Measurements from ENCODE around the gene PEX5L.

Gene PEX5L

DNA sequence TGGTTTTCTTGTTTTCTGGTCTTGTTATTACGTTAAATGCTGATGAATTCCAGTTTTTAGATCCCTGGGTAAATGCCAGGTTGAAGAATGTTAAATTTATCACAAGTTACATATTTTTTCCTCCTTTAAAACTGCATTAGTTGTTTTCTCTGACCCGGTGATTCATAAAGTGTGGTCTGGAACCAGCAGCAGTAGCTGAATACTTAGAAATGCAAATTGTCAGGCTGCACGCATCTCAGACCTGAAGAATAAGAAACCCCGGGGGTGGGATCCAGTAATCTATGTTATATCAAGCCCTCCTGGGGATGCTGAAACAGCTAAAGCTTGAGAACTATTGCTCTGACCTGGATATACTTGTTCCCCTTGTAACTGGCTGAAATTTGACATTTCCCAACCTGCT, 69.1 kb downstream of the PEX5L start:
- no peak overlapping the region for H2AK5ac ChIP-seq (ENCODE audit: low read length)
- no peak overlapping the region for H3K9ac ChIP-seq (ENCODE audit: low read length)
- H3K27ac ChIP-seq (ENCODE audit: low read depth, low read length), result no peak overlapping the region
- H3K79me2 ChIP-seq (ENCODE audit: control insufficient read depth, insufficient read depth, low read length, poor library complexity), result no peaks in the 10 kb centered on the region
- H3K4ac ChIP-seq (ENCODE audit: low read depth, low read length), result no peak overlapping the region
- no peak overlapping the region for H3K23ac ChIP-seq (ENCODE audit: low read length)
- H2AFZ ChIP-seq (ENCODE audit: insufficient read depth, low read length, poor library complexity), result no peak overlapping the region
- H3K4me2 ChIP-seq (ENCODE audit: low read length), result no peak overlapping the region
- no peaks in the 10 kb centered on the region for H3K9me3 ChIP-seq (ENCODE audit: insufficient read depth, low read depth, low read length)
- H2BK12ac ChIP-seq (ENCODE audit: low read length), result no peak overlapping the region
- no peak for DNase-seq
- no CpG with 5 or more reads among the region's 4 CpGs for WGBS (ENCODE audit: extremely low coverage, insufficient coverage, insufficient read length)
- no peak overlapping the region for H2BK120ac ChIP-seq (ENCODE audit: insufficient read depth, low read length, poor library complexity)
- H3K14ac ChIP-seq (ENCODE audit: low read length), result no peak overlapping the region
- no peaks in the 10 kb centered on the region for H3K27me3 ChIP-seq (ENCODE audit: insufficient read depth, low read length)
- H3K4me3 ChIP-seq (ENCODE audit: low read depth, low read length), result no peak overlapping the region
- H3K18ac ChIP-seq (ENCODE audit: low read length), result no peak overlapping the region
- no peak overlapping the region for H4K8ac ChIP-seq (ENCODE audit: low read depth, low read length)
- no peaks in the 10 kb centered on the region for H3K4me1 ChIP-seq (ENCODE audit: control insufficient read depth in 1 of 2, insufficient read depth in 2 of 2, low read length in 2 of 2)
- H3K36me3 ChIP-seq (ENCODE audit: control insufficient read depth in 1 of 2, insufficient read depth in 2 of 2, low read length in 2 of 2), result no peaks in the 10 kb centered on the region
- H2BK5ac ChIP-seq (ENCODE audit: low read depth, low read length, poor library complexity), result no peak overlapping the region
- no peaks in the 10 kb centered on the region for H3K79me1 ChIP-seq (ENCODE audit: low read length)
- H4K91ac ChIP-seq (ENCODE audit: low read depth, low read length), result no peak overlapping the region
- H4K12ac ChIP-seq (ENCODE audit: low read depth, low read length), result no peak overlapping the region

DNA sequence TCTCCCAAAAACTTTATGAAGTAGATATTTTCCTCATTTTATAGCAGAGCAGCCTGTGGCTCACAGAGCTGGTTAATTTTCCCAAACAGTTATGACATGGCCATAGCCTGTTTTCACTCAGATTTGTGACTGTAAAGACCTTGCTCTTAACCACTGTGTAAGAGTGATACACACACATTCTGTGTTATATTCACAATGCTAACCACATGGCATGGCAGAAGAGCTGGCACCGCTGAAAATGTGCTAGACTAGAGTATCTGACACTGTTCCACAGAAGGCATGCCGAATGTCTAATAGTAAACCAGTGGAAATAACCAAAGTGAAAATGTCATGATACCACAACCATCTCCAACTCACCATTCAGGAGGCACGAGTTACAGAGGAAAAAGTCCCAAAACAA, 71.8 kb downstream of the PEX5L start:
- WGBS (ENCODE audit: extremely low coverage, insufficient coverage, insufficient read length), result no CpG with 5 or more reads among the region's 3 CpGs
- Histone ChIP-seq H3K14ac (ENCODE audit: low read length) (no peak overlapping the region), H3K9me3 (ENCODE audit: insufficient read depth, low read depth, low read length) (no peaks in the 10 kb centered on the region), H3K27ac (ENCODE audit: low read depth, low read length) (no peak overlapping the region), H2BK12ac (ENCODE audit: low read length) (no peak overlapping the region), H2AK5ac (ENCODE audit: low read length) (no peak overlapping the region), H2BK5ac (ENCODE audit: low read depth, low read length, poor library complexity) (no peak overlapping the region), H3K4me2 (ENCODE audit: low read length) (no peak overlapping the region), H2AFZ (ENCODE audit: insufficient read depth, low read length, poor library complexity) (no peak overlapping the region), H4K12ac (ENCODE audit: low read depth, low read length) (no peak overlapping the region), H3K79me2 (ENCODE audit: control insufficient read depth, insufficient read depth, low read length, poor library complexity) (no peaks in the 10 kb centered on the region), H3K23ac (ENCODE audit: low read length) (no peak overlapping the region), H3K18ac (ENCODE audit: low read length) (no peak overlapping the region), H3K79me1 (ENCODE audit: low read length) (no peaks in the 10 kb centered on the region), H3K36me3 (ENCODE audit: control insufficient read depth in 1 of 2, insufficient read depth in 2 of 2, low read length in 2 of 2) (no peaks in the 10 kb centered on the region), H3K4me3 (ENCODE audit: low read depth, low read length) (no peak overlapping the region), H4K8ac (ENCODE audit: low read depth, low read length) (no peak overlapping the region), H3K4me1 (ENCODE audit: control insufficient read depth in 1 of 2, insufficient read depth in 2 of 2, low read length in 2 of 2) (no peaks in the 10 kb centered on the region), H4K91ac (ENCODE audit: low read depth, low read length) (no peak overlapping the region), H3K4ac (ENCODE audit: low read depth, low read length) (no peak overlapping the region), H3K9ac (ENCODE audit: low read length) (no peak overlapping the region), H2BK120ac (ENCODE audit: insufficient read depth, low read length, poor library complexity) (no peak overlapping the region), H3K27me3 (ENCODE audit: insufficient read depth, low read length) (no peaks in the 10 kb centered on the region)
- DNase-seq, result no peak

DNA sequence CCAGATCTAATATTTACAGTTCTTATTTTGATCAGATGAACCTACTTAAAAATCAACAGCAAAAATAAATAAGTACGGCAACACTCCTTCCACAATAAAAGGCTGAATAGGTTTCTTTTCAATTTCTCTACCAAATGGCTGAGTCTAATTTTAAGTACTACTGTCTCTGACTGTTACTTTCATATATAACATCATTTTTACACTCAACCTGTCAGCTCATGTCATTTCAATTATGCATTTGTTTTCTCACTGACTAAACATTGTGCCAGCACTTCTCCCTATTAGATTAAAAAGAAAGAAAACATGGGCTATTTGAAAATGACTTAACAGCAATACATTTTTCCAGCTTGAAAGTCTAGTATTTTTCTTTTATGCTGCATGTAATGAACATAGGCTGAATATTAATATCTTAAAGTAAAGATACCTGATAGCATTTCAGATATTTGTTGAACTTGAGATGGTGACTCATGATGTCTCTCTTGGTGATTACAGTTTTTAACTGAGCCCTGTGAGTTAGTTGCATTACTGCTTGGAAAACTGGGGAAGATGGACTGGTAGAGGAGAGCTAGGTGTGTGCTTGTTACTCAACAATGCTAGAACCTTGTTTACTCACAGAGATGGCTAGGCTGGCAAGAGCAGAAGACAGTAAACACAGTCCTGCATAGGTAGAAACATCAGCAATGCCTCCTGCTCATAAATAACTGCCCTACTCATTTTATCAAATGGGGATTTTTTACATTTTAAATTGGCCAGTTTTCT, 73.9 kb downstream of the PEX5L start:
- Histone ChIP-seq H3K79me1 (ENCODE audit: low read length) (no peaks in the 10 kb centered on the region), H3K23ac (ENCODE audit: low read length) (no peak overlapping the region)

DNA sequence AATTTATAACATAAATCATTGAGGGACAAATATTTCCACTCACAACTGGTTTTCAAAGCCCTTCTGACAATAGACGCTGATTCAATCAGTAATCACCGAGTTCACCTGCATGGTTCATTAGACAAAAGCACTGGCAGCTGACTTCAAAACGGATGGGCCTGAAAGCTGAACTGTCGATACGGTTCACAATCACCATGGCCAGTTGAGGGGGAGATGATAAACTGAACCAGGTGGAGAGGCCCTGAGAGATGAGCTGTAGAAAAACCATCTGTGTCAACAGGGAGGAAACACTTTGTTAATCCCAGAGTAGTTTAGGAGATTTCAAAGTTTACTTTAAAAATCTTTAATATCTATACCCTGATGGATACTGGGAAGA, 75.0 kb downstream of the PEX5L start:
- Histone ChIP-seq H3K14ac (ENCODE audit: low read length) (no peak overlapping the region), H3K4me1 (ENCODE audit: control insufficient read depth in 1 of 2, insufficient read depth in 2 of 2, low read length in 2 of 2) (no peaks in the 10 kb centered on the region), H3K4me2 (ENCODE audit: low read length) (no peak overlapping the region), H3K23ac (ENCODE audit: low read length) (no peak overlapping the region), H3K27me3 (ENCODE audit: insufficient read depth, low read length) (no peaks in the 10 kb centered on the region), H2AK5ac (ENCODE audit: low read length) (no peak overlapping the region), H3K27ac (ENCODE audit: low read depth, low read length) (no peak overlapping the region), H3K9me3 (ENCODE audit: insufficient read depth, low read depth, low read length) (no peaks in the 10 kb centered on the region), H3K36me3 (ENCODE audit: control insufficient read depth in 1 of 2, insufficient read depth in 2 of 2, low read length in 2 of 2) (no peaks in the 10 kb centered on the region), H3K9ac (ENCODE audit: low read length) (no peak overlapping the region), H3K79me1 (ENCODE audit: low read length) (no peaks in the 10 kb centered on the region), H4K91ac (ENCODE audit: low read depth, low read length) (no peak overlapping the region), H3K4ac (ENCODE audit: low read depth, low read length) (no peak overlapping the region), H2BK120ac (ENCODE audit: insufficient read depth, low read length, poor library complexity) (no peak overlapping the region), H3K79me2 (ENCODE audit: control insufficient read depth, insufficient read depth, low read length, poor library complexity) (no peaks in the 10 kb centered on the region), H2BK12ac (ENCODE audit: low read length) (no peak overlapping the region), H2AFZ (ENCODE audit: insufficient read depth, low read length, poor library complexity) (no peak overlapping the region), H4K12ac (ENCODE audit: low read depth, low read length) (no peak overlapping the region), H4K8ac (ENCODE audit: low read depth, low read length) (no peak overlapping the region), H2BK5ac (ENCODE audit: low read depth, low read length, poor library complexity) (no peak overlapping the region), H3K4me3 (ENCODE audit: low read depth, low read length) (no peak overlapping the region), H3K18ac (ENCODE audit: low read length) (no peak overlapping the region)
- no CpG with 5 or more reads among the region's 5 CpGs for WGBS (ENCODE audit: extremely low coverage, insufficient coverage, insufficient read length)
- DNase-seq, result no peak

More for the DNA sequence above, 73.9 kb downstream of the PEX5L start:
- no peak overlapping the region for H3K4me3 ChIP-seq (ENCODE audit: low read depth, low read length)
- no peaks in the 10 kb centered on the region for H3K27me3 ChIP-seq (ENCODE audit: insufficient read depth, low read length)
- H3K14ac ChIP-seq (ENCODE audit: low read length), result no peak overlapping the region
- no peak overlapping the region for H2BK120ac ChIP-seq (ENCODE audit: insufficient read depth, low read length, poor library complexity)
- whole genome bisulfite sequencing (ENCODE audit: extremely low coverage, insufficient coverage, insufficient read length), result no CpG with 5 or more reads among the region's 1 CpG
- no peak overlapping the region for H2AK5ac ChIP-seq (ENCODE audit: low read length)
- H3K4me1 ChIP-seq (ENCODE audit: control insufficient read depth in 1 of 2, insufficient read depth in 2 of 2, low read length in 2 of 2), result no peaks in the 10 kb centered on the region
- no peak overlapping the region for H2AFZ ChIP-seq (ENCODE audit: insufficient read depth, low read length, poor library complexity)
- H3K4me2 ChIP-seq (ENCODE audit: low read length), result no peak overlapping the region
- H3K9ac ChIP-seq (ENCODE audit: low read length), result no peak overlapping the region
- H2BK5ac ChIP-seq (ENCODE audit: low read depth, low read length, poor library complexity), result no peak overlapping the region
- DNase-seq, result no peak
- H2BK12ac ChIP-seq (ENCODE audit: low read length), result no peak overlapping the region
- no peak overlapping the region for H3K4ac ChIP-seq (ENCODE audit: low read depth, low read length)
- H3K36me3 ChIP-seq (ENCODE audit: control insufficient read depth in 1 of 2, insufficient read depth in 2 of 2, low read length in 2 of 2), result no peaks in the 10 kb centered on the region
- no peak overlapping the region for H3K18ac ChIP-seq (ENCODE audit: low read length)
- H4K8ac ChIP-seq (ENCODE audit: low read depth, low read length), result no peak overlapping the region
- no peak overlapping the region for H4K91ac ChIP-seq (ENCODE audit: low read depth, low read length)
- H3K79me2 ChIP-seq (ENCODE audit: control insufficient read depth, insufficient read depth, low read length, poor library complexity), result no peaks in the 10 kb centered on the region
- no peaks in the 10 kb centered on the region for H3K9me3 ChIP-seq (ENCODE audit: insufficient read depth, low read depth, low read length)
- no peak overlapping the region for H4K12ac ChIP-seq (ENCODE audit: low read depth, low read length)
- H3K27ac ChIP-seq (ENCODE audit: low read depth, low read length), result no peak overlapping the region

Measured in trophoblast cell (in vitro differentiated cells and primary cell).